Measurements from ENCODE around the gene RBPJ.

- TF ChIP-seq CTCF (conservative IDR thresholded peaks at IDR 0.05) (no peak), EZH2 (IDR thresholded peaks at IDR 0.05; ENCODE audit: low read depth) (no peak)
Observed at GRCh38 chr4:26342328-26343037, 21.7 kb downstream of the RBPJ start.
